DOHH2 (cell line): Measurements from ENCODE around the gene BAD.

Experiments
- H3F3A ChIP-seq: fragments of 200-600 bp; sonication (generic), shearing (Covaris generic); 2 replicates; pipeline ENCODE4 v1.6.0; 2016; ENCODE audit warnings: antibody characterized with exemption, mild to moderate bottlenecking; ENCODE audit not compliant: control insufficient read depth, insufficient read depth
- H3K27ac ChIP-seq: fragments of 200-600 bp; sonication (generic); 2 replicates; pipeline ENCODE4 v1.5.1; 2014; ENCODE audit warnings: low read depth, mild to moderate bottlenecking, low read length, moderate library complexity
- H3K27me3 ChIP-seq: fragments of 200-600 bp; sonication (generic); 2 replicates; pipeline ENCODE4 v1.6.1; 2014; ENCODE audit warnings: mild to moderate bottlenecking, low read length, mixed read lengths; ENCODE audit not compliant: control insufficient read depth
- H3K36me3 ChIP-seq: fragments of 200-600 bp; sonication (generic); 2 replicates; pipeline ENCODE4 v1.6.1; 2014; ENCODE audit warnings: mild to moderate bottlenecking, low read length, moderate library complexity, mixed read lengths; ENCODE audit not compliant: control insufficient read depth
- H3K4me1 ChIP-seq: fragments of 200-600 bp; sonication (generic); 2 replicates; pipeline ENCODE4 v1.6.1; 2014; ENCODE audit warnings: mild to moderate bottlenecking, low read length, mixed read lengths; ENCODE audit not compliant: control insufficient read depth
- H3K4me2 ChIP-seq: fragments of 200-600 bp; sonication (generic); 2 replicates; pipeline ENCODE4 v1.6.0; 2014; ENCODE audit warnings: mild to moderate bottlenecking, low read length, moderate library complexity
- H3K4me3 ChIP-seq: fragments of 200-600 bp; sonication (generic); 2 replicates; pipeline ENCODE4 v1.5.1; 2014; ENCODE audit warnings: mild to moderate bottlenecking, low read length, mixed read lengths
- H3K79me2 ChIP-seq: fragments of 200-600 bp; sonication (generic); 2 replicates; pipeline ENCODE4 v1.6.1; 2014; ENCODE audit warnings: mild to moderate bottlenecking, low read length, mixed read lengths; ENCODE audit not compliant: control insufficient read depth
- H3K9me2 ChIP-seq: fragments of 200-600 bp; sonication (generic); replicated peaks from 2 replicates; pipeline ENCODE4 v1.6.1; 2014; ENCODE audit warnings: mild to moderate bottlenecking, low read length, mixed read lengths; ENCODE audit not compliant: control insufficient read depth
- H3K9me3 ChIP-seq: fragments of 200-600 bp; sonication (generic); 2 replicates; pipeline ENCODE4 v1.6.1; 2014; ENCODE audit warnings: antibody characterized with exemption, low read length, mixed read lengths; ENCODE audit not compliant: control insufficient read depth, insufficient read depth
- H4K20me1 ChIP-seq: fragments of 200-600 bp; sonication (generic); 2 replicates; pipeline ENCODE4 v1.6.0; 2014; ENCODE audit warnings: low read depth, mild to moderate bottlenecking, antibody characterized with exemption, low read length, moderate library complexity; ENCODE audit not compliant: control insufficient read depth, insufficient read depth
- EZH2phosphoT487 ChIP-seq: fragments of 200-600 bp; sonication (generic); IDR thresholded peaks from 2 replicates; pipeline ENCODE4 v1.6.1; 2017; ENCODE audit warnings: borderline replicate concordance, mild to moderate bottlenecking, antibody characterized with exemption, low read length, moderate library complexity, mixed read lengths
- TF ChIP-seq, protein P1 (sequence below): fragments of 200-600 bp; sonication (generic); IDR thresholded peaks from one replicate; pipeline ENCODE4 v1.5.1; 2014; ENCODE audit warnings: antibody characterized with exemption, mild to moderate bottlenecking, low read depth, low read length; ENCODE audit not compliant: poor library complexity, severe bottlenecking

The BAD gene

GRCh38 chr11:64241491-64242374 is 42.7 kb downstream of the BAD start:
- Histone ChIP-seq H3F3A (peaks cover 44% of the 10 kb centered on the region), H3K4me3 (peak overlapping the region; percentile 99), H3K4me2 (peak overlapping the region; percentile 77), H3K27me3 (no peaks in the 10 kb centered on the region), H3K9me2 (no peaks in the 10 kb centered on the region), H3K4me1 (peaks cover 69% of the 10 kb centered on the region), H3K79me2 (peaks cover 48% of the 10 kb centered on the region), H3K36me3 (peaks cover 74% of the 10 kb centered on the region), H3K9me3 (no peaks in the 10 kb centered on the region), H3K27ac (peak overlapping the region; percentile 63), H4K20me1 (no peaks in the 10 kb centered on the region)
- TF ChIP-seq, protein P1, sequence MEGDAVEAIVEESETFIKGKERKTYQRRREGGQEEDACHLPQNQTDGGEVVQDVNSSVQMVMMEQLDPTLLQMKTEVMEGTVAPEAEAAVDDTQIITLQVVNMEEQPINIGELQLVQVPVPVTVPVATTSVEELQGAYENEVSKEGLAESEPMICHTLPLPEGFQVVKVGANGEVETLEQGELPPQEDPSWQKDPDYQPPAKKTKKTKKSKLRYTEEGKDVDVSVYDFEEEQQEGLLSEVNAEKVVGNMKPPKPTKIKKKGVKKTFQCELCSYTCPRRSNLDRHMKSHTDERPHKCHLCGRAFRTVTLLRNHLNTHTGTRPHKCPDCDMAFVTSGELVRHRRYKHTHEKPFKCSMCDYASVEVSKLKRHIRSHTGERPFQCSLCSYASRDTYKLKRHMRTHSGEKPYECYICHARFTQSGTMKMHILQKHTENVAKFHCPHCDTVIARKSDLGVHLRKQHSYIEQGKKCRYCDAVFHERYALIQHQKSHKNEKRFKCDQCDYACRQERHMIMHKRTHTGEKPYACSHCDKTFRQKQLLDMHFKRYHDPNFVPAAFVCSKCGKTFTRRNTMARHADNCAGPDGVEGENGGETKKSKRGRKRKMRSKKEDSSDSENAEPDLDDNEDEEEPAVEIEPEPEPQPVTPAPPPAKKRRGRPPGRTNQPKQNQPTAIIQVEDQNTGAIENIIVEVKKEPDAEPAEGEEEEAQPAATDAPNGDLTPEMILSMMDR = peak; percentile 14
- TF ChIP-seq EZH2phosphoT487 = no peak

DNA sequence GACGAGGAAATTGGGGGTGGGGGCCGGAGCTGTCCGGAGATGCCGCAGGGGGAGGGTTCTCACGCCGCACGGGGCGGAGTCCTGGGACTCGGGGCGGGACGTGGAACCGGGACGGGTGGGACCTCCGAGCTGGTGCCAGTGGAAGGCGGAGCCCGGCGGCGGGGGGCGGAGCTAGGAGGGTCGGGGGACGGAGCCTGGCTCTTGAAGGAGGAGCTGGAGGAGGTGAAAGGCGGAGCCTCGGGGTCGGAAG is 43.3 kb downstream of the BAD start:
- Histone ChIP-seq H3K9me2 (no peaks in the 10 kb centered on the region), H3K36me3 (peaks cover 74% of the 10 kb centered on the region), H3K9me3 (no peaks in the 10 kb centered on the region), H3F3A (peaks cover 44% of the 10 kb centered on the region), H3K4me3 (peak overlapping the region; percentile 99), H3K79me2 (peaks cover 46% of the 10 kb centered on the region), H3K4me1 (peaks cover 72% of the 10 kb centered on the region), H3K27ac (peak overlapping the region; percentile 97), H4K20me1 (no peaks in the 10 kb centered on the region), H3K4me2 (peak overlapping the region; percentile 92), H3K27me3 (no peaks in the 10 kb centered on the region)
- no peak for TF ChIP-seq EZH2phosphoT487
- TF ChIP-seq, protein P1 = no peak

- Histone ChIP-seq H3F3A (peaks cover 44% of the 10 kb centered on the region), H3K4me3 (peak within 1 kb of the TSS; percentile 99), H3K27ac (peak within 1 kb of the TSS; percentile 97), H3K9me3 (no peaks in the 10 kb centered on the region), H3K9me2 (no peaks in the 10 kb centered on the region), H3K27me3 (no peaks in the 10 kb centered on the region), H3K79me2 (peaks cover 46% of the 10 kb centered on the region), H3K4me1 (peaks cover 76% of the 10 kb centered on the region), H3K36me3 (peaks cover 74% of the 10 kb centered on the region), H4K20me1 (no peaks in the 10 kb centered on the region; the same call in 1 of the 2 replicates), H3K4me2 (peak within 1 kb of the TSS; percentile 92)
- no peak for TF ChIP-seq EZH2phosphoT487
- TF ChIP-seq, protein P1 = no peak
Observed at GRCh38 chr11:64240435-64241240, 43.8 kb downstream of the BAD start, which contains the start of gene FKBP2. Gene FKBP2 (plus strand): TSS chr11:64241095. CDS start chr11:64242388, 1,293 bp downstream.
